CD4-positive, alpha-beta T cell treated with Interferon gamma for 1 hour (primary cell): ENCODE data around the gene PADI1.

Experiments
- DNase-seq: peaks from one replicate; pipeline ENCODE4 v3.0.0-alpha.2; 2020

The PADI1 gene

DNA sequence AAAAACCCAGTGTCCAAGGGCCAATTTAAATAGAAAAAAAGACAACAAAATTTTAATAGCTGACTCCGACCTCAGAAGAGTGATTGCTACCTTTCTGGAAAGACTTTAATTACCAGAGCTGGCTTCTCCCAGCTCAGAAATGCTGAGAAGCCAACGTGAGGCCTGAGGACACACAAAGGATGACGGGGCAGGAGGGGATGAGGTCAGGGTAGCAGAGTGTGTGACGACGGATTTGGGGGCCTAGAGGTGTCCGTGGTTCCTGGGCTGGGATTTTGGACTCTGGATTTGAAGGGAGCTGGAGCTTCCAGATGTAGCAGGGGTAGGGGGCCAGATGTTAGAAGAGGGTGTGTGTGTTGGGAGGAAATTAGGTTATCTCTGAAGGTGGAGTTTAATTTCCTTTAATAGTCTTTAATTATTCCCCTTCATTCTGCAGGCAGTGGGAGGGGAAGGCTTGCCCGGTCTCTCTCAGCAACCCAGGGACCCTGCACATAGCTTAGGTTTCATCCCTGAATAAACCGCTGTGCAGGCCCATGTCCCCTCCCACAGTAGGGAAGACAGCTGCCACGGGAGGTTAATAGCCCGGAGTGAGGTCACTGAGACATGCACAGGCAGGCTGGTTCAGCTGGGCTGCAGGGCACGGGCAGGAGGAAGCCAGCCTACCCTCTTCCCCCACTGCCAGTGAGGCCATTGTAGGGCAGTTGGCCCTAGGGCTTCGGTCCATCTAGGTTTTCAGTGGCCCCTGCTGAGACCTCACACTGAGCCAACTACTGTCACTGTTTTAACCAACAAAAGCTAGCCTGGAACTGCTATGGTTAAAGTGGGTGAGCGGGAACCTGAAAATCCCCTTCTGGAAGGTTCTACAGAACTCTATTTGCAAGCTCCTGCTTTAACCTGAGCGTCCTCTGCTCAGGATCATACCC is 40.2 kb downstream of the PADI1 start:
- no peak for DNase-seq

DNA sequence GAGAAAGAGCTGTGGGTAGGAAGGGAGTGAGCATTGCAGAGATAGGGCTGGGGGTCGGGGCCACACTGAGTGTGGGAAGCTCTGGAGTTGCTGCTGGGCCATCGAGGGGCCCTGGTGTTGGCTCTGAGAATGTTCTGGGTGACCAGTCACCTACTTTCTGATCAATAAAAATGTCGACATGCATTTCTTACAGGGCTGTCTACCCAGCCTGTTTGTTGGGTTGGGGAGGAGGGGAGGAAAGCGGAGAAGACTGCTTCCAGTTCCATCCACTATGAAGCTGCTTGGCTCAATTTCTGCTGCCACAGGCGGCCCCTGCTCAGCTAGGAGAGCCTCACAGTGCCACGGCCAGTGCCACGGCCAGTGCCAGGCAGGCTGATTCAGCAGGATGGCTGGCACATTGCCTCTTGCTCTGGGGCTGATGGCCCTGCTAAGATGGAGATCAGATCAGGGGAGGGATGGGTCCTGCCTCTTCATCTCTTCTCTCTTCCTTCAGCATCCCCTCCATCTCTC is 40.9 kb downstream of the PADI1 start:
- DNase-seq: no peak

DNA sequence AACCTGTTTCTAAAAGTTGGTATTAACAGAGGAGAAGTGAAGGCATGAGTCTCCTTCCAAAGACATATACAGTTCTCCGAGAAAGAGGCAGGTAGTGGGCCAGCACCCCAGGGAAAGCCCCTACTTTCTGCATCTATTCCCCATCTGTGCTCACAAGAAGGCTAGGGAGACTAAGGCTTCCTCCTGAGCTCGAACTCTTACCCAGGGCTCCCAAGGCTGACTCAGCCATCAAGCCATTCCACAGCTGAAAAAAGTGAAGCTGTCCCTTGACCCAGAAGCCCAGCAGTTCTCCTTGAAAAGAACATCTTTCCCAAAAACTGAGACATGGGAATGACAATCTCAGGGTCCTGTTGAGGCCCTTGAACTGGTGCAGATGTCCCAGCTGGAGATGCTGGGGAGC is 42.0 kb downstream of the PADI1 start:
- DNase-seq: no peak

GRCh38 chr1:17248781-17249180 is 43.9 kb downstream of the PADI1 start, which contains the start of gene PADI3:
Gene PADI3 (plus strand): TSS chr1:17249098. CDS start chr1:17249138, 40 bp downstream.
- no peak for DNase-seq

- peak; percentile 28 for DNase-seq
These were observed 45.7 kb downstream of the PADI1 start for GRCh38 chr1:17250601-17251000.

DNA sequence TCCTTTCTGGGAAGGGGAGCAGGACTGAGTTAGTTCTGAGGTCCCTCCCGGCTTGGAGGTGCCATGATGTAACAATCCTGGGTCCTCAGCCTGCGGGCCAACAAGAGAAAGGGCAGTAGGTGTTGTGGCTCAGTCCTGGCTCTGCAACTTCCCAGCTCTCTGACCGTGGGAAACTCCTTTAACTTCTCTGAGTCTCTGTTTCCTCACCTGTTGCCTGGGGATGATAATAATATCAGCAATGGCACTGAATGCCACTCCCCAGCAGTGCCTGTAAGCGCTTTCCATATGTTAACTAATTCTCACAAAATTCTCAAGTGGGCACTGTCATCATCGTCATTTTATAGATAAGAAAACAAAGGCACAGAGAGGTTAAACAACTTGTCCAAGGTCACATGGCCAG is 46.3 kb downstream of the PADI1 start:
- DNase-seq: no peak

DNA sequence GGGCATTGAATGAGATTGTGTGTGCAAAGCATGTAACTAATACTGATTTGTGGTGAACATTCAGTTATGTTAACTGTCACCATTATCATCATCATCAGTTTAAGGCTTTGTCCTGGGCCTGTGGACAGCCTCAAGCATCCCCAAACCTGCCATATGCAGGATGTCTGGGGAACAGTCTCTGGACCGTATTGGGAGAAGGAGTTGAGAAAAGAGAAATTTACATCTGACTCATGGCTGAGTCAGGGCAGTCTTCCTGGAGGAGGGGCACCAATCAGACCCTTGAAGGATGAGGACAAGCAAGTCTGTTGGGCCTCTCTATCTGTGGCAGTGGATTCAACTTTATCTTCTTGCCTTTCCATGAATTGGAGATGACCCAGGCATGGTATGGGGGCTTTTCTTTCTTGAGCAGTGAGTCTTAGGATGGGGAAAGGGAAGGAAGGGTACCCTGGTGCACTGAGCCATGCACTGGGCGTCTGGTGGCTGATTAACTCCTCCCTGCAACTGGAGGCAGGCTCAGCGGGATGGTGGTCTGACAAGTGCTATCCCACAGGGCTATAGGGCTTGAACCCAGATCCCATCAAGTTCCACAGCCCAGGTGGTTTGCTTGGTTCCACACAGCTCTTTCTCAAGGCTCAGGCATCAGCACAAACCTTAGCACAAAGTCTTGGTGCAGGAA is 46.9 kb downstream of the PADI1 start:
- DNase-seq: no peak

DNA sequence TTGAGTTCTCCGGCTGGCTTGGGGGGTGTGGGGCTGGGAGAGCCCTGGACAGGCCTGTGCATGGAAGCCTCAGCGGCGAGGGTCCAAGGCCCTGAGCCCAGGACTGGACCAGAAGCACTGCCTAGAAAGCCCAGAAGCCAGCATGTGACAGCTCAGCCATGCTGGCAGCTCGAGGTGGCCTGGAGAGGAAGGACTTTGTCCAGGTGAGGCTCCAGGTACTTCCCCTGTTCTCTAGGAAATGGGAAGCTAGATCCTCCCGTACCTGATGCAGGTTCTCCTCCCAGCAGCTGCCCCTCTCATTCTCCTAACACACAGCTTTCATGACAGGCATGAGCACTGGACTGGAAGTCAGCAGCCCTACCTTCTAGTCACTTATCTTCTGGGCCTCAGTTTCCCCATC is 50.4 kb downstream of the PADI1 start:
- DNase-seq: no peak

GRCh38 chr1:17258116-17258757 is 53.3 kb downstream of the PADI1 start:
- DNase-seq: no peak

- DNase-seq: no peak
These were observed 53.8 kb downstream of the PADI1 start for GRCh38 chr1:17258758-17259130.

GRCh38 chr1:17259233-17259873 is 54.4 kb downstream of the PADI1 start:
- DNase-seq: no peak

DNA sequence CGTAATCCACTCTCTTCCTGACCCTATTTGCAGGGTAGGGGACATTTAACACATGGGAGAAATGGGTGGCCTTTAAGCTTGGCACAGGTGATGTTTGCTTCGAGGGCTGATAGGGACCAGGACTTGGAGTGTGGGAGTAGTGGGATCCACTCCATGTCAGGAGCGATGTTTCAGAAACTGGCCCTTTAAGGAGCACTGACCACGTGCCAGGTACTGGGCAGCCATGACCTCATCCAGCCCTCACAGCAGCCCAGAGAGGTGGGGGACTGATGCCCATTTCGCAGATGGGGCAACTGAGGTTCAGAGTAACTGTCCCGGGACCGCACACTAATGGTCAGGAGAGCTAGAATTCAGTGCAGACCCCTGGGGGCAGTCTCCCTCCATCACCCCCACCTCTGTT is 55.3 kb downstream of the PADI1 start:
- no peak for DNase-seq

DNA sequence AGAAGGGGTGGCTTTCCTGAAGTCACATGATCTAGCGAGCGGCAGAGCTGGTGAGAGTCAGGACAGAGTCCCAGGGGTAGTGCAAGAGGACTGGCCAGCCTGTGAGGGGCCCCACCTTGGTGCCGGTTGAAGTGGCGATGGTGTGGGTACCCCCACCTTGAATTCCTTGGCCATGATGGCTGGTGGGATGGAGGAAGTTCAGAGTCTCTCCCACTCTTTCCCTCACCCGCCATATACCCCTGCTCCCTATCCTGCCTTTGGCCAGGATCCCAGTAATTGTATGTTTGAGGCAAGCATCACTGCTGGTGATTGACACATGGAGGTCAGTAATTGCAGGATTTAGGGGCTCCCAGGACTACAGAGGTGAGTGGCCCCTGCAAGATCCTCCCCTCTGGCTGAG is 55.8 kb downstream of the PADI1 start:
- no peak for DNase-seq

GRCh38 chr1:17263936-17264335 is 59.0 kb downstream of the PADI1 start:
- DNase-seq: no peak

- DNase-seq: no peak
These were observed 59.5 kb downstream of the PADI1 start for GRCh38 chr1:17264470-17264869.

DNA sequence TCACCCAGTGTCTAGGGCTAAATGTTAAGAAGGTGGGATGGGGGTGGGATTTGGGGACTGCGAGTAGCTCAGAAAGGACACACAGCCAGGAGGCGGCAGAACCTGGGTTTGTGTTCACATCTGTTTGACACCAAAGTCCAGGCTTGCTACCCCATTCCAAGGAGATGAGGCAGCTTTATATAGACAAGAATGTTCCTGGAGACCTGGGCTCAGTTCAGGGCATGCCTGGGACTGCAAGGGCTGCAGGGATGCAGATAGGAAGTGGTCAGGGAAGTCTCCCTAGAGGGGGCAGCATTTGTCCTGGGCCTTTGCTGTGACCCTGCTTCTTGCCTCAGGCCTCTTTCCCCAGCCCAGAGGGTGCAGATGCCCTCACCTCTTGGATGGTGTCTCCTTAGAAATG is 60.2 kb downstream of the PADI1 start:
- DNase-seq: no peak

- no peak for DNase-seq
These were observed 61.0 kb downstream of the PADI1 start for GRCh38 chr1:17265950-17266349.

DNA sequence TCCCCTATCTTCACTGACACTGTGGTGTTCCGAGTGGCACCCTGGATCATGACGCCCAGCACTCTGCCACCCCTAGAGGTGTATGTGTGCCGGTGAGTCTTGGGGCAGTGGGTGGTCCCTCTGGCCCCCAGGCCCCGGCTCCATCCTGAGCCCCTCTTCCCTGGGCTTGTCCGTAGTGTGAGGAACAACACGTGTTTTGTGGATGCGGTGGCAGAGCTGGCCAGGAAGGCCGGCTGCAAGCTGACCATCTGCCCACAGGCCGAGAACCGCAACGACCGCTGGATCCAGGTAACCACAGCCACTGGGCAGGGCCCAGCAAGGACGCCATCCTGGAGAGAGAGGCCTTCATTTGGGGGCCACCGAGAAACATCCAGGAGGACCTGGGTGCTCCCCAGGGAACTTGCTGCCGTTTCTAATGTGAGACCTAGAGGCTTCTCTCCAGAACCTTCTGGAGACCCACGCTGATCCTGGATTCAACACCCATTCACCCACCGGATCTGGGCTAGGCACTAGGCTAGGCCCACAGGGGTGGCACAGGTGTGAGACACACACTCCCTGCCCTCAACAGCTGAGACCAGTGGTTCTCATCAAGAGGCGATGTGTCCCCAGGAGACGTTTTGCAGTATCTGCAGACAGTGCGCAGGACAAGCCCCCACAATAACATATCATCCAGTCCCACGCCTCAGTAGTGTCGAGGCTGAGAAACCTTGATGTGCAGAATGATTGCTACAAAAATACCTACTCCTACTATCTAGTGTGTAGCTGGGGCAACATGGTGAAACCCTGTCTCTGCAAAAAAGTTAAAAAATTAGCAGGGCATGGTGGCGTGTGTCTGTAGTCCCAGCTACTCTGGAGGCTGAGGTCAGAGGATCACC is 66.2 kb downstream of the PADI1 start:
- no peak for DNase-seq

GRCh38 chr1:17272066-17272465 is 67.1 kb downstream of the PADI1 start:
- DNase-seq: no peak

DNA sequence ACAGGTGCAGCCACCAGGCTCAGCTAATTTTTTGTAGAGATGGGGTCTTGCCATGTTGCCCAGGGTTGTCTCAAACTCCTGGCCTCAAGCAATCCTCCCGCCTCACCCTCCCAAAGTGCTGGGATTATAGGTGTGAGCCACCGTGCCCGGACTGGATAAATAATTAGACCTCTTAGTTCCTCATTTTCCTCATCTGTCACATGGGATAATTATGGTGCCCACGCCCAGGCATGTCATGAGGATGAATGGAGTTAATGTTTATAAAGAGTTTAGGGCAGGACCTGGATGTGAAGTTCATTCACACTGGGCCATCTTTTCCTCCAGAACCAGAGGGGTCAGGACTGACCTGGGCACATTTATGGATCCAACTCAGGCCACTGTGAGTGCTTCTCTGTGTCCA is 67.7 kb downstream of the PADI1 start:
- DNase-seq: no peak

DNA sequence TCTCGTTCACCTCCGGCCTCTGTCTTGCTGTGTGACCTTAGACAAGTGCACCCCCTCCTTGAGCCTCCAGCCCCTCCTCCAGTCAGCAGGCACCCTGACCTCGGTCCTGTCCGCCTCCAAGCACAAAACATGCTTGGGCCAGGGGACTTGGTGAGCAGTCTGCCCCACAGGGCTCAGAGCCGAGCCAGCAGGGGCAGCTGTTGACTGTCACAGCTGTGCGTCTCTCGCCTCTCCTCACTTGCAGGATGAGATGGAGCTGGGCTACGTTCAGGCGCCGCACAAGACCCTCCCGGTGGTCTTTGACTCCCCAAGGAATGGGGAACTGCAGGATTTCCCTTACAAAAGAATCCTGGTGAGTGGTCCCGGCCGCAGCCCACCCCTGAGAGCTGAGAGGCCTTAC is 68.2 kb downstream of the PADI1 start:
- DNase-seq: no peak
